IMR-90 (cell line): ENCODE data around the gene PSMD9. TPM values are rescaled to one million over a fixed set of nuclear protein-coding genes. Genes with fewer than 3 reads are reported as not detected.

Experiments
- ATAC-seq: fragments of 200-7000 bp; cut with Tn5 transposase; 2 replicates; pipeline ENCODE4 v1.9.1; 2020; ENCODE audit warnings: low read depth, mild to moderate bottlenecking, moderate library complexity
- BruUV-seq: library from RNA; stranded (reverse); fragments of 400-500 nt; replicated peaks from 2 replicates; lab custom pipeline; 2021; lab: Mats Ljungman, UMichigan
- CTCF ChIA-PET: fragments of 300-600 bp; formaldehyde crosslinking; extraction: SDS; loops from one replicate; lab custom pipeline; 2021; ENCODE audit warnings: antibody characterized with exemption; lab: Yijun Ruan, JAX
- POLR2A ChIA-PET: fragments of 300-600 bp; sonication (Branson Sonifier 250); formaldehyde crosslinking; loops from one replicate; lab custom pipeline; 2022; ENCODE audit warnings: antibody characterized with exemption; ENCODE audit not compliant: unreplicated experiment; lab: Charles Lee
- DNase-seq: peaks from one replicate; pipeline ENCODE4 v3.0.0; 2013
- H2AFZ ChIP-seq: replicated peaks from 2 replicates; pipeline ENCODE3; 2013; ENCODE audit warnings: low read length, mild to moderate bottlenecking; ENCODE audit not compliant: poor library complexity
- H2AK5ac ChIP-seq: 2 replicates; pipeline ENCODE4 v1.6.1; 2013; ENCODE audit warnings: low read depth, low read length, inconsistent platforms
- H2AK9ac ChIP-seq: replicated peaks from 2 replicates; pipeline ENCODE3; 2013; ENCODE audit warnings: mild to moderate bottlenecking, low read depth, low read length, moderate library complexity; ENCODE audit not compliant: poor library complexity
- H2BK120ac ChIP-seq: 2 replicates; pipeline ENCODE4 v1.6.1; 2013; ENCODE audit warnings: low read depth, low read length, inconsistent platforms
- H2BK15ac ChIP-seq: 3 replicates; pipeline ENCODE4 v1.6.1; 2013; ENCODE audit warnings: low read depth, low read length, inconsistent platforms
- H2BK20ac ChIP-seq: 2 replicates; pipeline ENCODE4 v1.6.1; 2013; ENCODE audit warnings: low read depth, mild to moderate bottlenecking, inconsistent platforms, low read length, moderate library complexity
- H2BK5ac ChIP-seq: 2 replicates; pipeline ENCODE4 v1.6.1; 2013; ENCODE audit warnings: mild to moderate bottlenecking, low read depth, low read length, inconsistent platforms; ENCODE audit not compliant: poor library complexity, severe bottlenecking
- H3K14ac ChIP-seq: replicated peaks from 2 replicates; pipeline ENCODE4 v1.6.1; 2013; ENCODE audit warnings: low read depth, low read length, inconsistent platforms
- H3K18ac ChIP-seq: 2 replicates; pipeline ENCODE4 v1.6.1; 2013; ENCODE audit warnings: low read depth, low read length, control low read depth
- H3K23ac ChIP-seq: 2 replicates; pipeline ENCODE4 v1.6.1; 2013; ENCODE audit warnings: low read depth, low read length, inconsistent platforms
- H3K27ac ChIP-seq: 2 replicates; pipeline ENCODE4 v1.5.1; 2013; ENCODE audit warnings: mild to moderate bottlenecking, control low read depth, low read length; ENCODE audit not compliant: insufficient read depth
- H3K27me3 ChIP-seq: 2 replicates; pipeline ENCODE4 v1.6.1; 2013; ENCODE audit warnings: low read length; ENCODE audit not compliant: control insufficient read depth, insufficient read depth
- H3K36me3 ChIP-seq: 2 replicates; pipeline ENCODE4 v1.6.1; 2013; ENCODE audit warnings: low read length, mixed read lengths; ENCODE audit not compliant: control insufficient read depth, insufficient read depth
- H3K4ac ChIP-seq: 2 replicates; pipeline ENCODE4 v1.6.1; 2013; ENCODE audit warnings: low read depth, low read length, inconsistent platforms
- H3K4me1 ChIP-seq: 2 replicates; pipeline ENCODE4 v1.6.1; 2013; ENCODE audit warnings: low read length, mixed read lengths; ENCODE audit not compliant: control insufficient read depth, insufficient read depth
- H3K4me2 ChIP-seq: 2 replicates; pipeline ENCODE4 v1.6.1; 2013; ENCODE audit warnings: low read depth, mild to moderate bottlenecking, control low read depth, low read length, moderate library complexity
- H3K4me3 ChIP-seq: 2 replicates; pipeline ENCODE4 v1.5.1; 2013; ENCODE audit warnings: low read depth, mild to moderate bottlenecking, control low read depth, low read length, moderate library complexity; ENCODE audit not compliant: insufficient read depth
- H3K56ac ChIP-seq: 2 replicates; pipeline ENCODE4 v1.6.1; 2013; ENCODE audit warnings: low read length, inconsistent platforms; ENCODE audit not compliant: insufficient read depth; ENCODE audit errors: extremely low read depth
- H3K79me1 ChIP-seq, 2 experiments: 2 replicates each; pipeline ENCODE4 v1.6.1; 2013; ENCODE audit warnings: low read length in 2 of 2, inconsistent platforms in 1 of 2, low read depth in 1 of 2
- H3K9ac ChIP-seq: 2 replicates; pipeline ENCODE4 v1.6.1; 2013; ENCODE audit warnings: low read depth, low read length, control low read depth
- H3K9me1 ChIP-seq: 2 replicates; pipeline ENCODE4 v1.6.1; 2013; ENCODE audit warnings: low read length, inconsistent platforms; ENCODE audit not compliant: insufficient read depth
- H3K9me3 ChIP-seq: 2 replicates; pipeline ENCODE4 v1.6.1; 2013; ENCODE audit warnings: low read length; ENCODE audit not compliant: control insufficient read depth, insufficient read depth
- H4K20me1 ChIP-seq: 2 replicates; pipeline ENCODE4 v1.6.1; 2013; ENCODE audit warnings: low read length, inconsistent platforms; ENCODE audit not compliant: insufficient read depth
- H4K5ac ChIP-seq: 2 replicates; pipeline ENCODE4 v1.6.1; 2013; ENCODE audit warnings: mild to moderate bottlenecking, low read depth, low read length, control low read depth
- H4K8ac ChIP-seq, 2 experiments: 2 replicates each; pipeline ENCODE4 v1.6.1; 2013; ENCODE audit warnings: low read depth in 2 of 2, low read length in 2 of 2, control low read depth in 1 of 2, inconsistent platforms in 1 of 2
- H4K91ac ChIP-seq: 2 replicates; pipeline ENCODE4 v1.6.1; 2013; ENCODE audit warnings: low read depth, low read length, inconsistent platforms; ENCODE audit not compliant: insufficient read depth
- BHLHE40 ChIP-seq: fragments of 150-350 bp; IDR thresholded peaks from 2 replicates; pipeline ENCODE4 v1.6.1; 2016; ENCODE audit warnings: mild to moderate bottlenecking, low read depth, low read length
- FOS ChIP-seq: fragments of 150-350 bp; IDR thresholded peaks from 2 replicates; pipeline ENCODE4 v1.6.1; 2016; ENCODE audit warnings: low read depth, low read length
- MAFK ChIP-seq: IDR thresholded peaks from 2 replicates; pipeline ENCODE4 v1.6.1; 2012; ENCODE audit warnings: low read depth, low read length, improper control_type of control experiment
- NFE2L2 ChIP-seq: fragments of 150-350 bp; IDR thresholded peaks from 2 replicates; pipeline ENCODE4 v1.6.1; 2016; ENCODE audit warnings: low read depth, mild to moderate bottlenecking, low read length
- RAD21 ChIP-seq: IDR thresholded peaks from 2 replicates; pipeline ENCODE4 v1.6.1; 2012; ENCODE audit warnings: low read length, improper control_type of control experiment
- RCOR1 ChIP-seq: IDR thresholded peaks from 2 replicates; pipeline ENCODE4 v1.6.1; 2012; ENCODE audit warnings: mild to moderate bottlenecking, low read length, improper control_type of control experiment; ENCODE audit not compliant: insufficient replicate concordance
- SMC3 ChIP-seq: fragments of 150-350 bp; IDR thresholded peaks from 2 replicates; pipeline ENCODE4 v1.6.1; 2016; ENCODE audit warnings: low read depth, mild to moderate bottlenecking, antibody characterized with exemption, low read length, moderate library complexity
- WGBS, 2 experiments: methylation state at CpG; one replicate each; pipeline versions ENCODE4 v1.1.5 to v1.1.7; 2013; ENCODE audit warnings: missing lambda C conversion rate in 2 of 2; ENCODE audit not compliant: insufficient read length in 1 of 2; ENCODE audit errors: extremely low coverage in 2 of 2; 5-methylcytosine and 5-hydroxymethylcytosine counted together
- dilution Hi-C: fragments of 300-500 bp; cut with HindIII; formaldehyde crosslinking; loops from one replicate; pipeline ENCODE4 v1.14.3; 2018; ENCODE audit warnings: low sequenced_read_pairs; ENCODE audit not compliant: unreplicated experiment
- in situ Hi-C: fragments of 300-500 bp; cut with MboI; formaldehyde crosslinking; loops from 3 replicates; pipeline ENCODE4 v1.14.3; 2019; ENCODE audit warnings: low sequenced_read_pairs, inconsistent platforms, mixed read lengths
- intact Hi-C: fragments of 100-400 bp; cut with micrococcal nuclease; formaldehyde crosslinking; loops from 2 replicates; pipeline ENCODE4 v1.10.0; 2022
- polyA plus RNA-seq, 3 experiments: library from polyadenylated mRNA; depleted of rRNA; stranded (reverse); fragments of >200 nt; gene quantifications; 2 replicates each; pipeline ENCODE4 v1.2.3, GENCODE V29; 2012; ENCODE audit warnings: low replicate concordance in 1 of 3
- total RNA-seq: library from RNA; depleted of rRNA; stranded (reverse); fragments of >200 nt; gene quantifications from 2 replicates; pipeline ENCODE4 v1.2.3, GENCODE V29; 2012
- TF ChIP-seq, protein P1 (sequence below): fragments of 150-350 bp; IDR thresholded peaks from 2 replicates; pipeline ENCODE4 v1.6.1; 2016; ENCODE audit warnings: low read depth, mild to moderate bottlenecking, low read length, moderate library complexity, borderline replicate concordance

PSMD9 gene
- total and polyA plus RNA-seq, 2 of the 4 experiments (the other 2 are of a cell fraction), result 135 to 142 TPM

DNA sequence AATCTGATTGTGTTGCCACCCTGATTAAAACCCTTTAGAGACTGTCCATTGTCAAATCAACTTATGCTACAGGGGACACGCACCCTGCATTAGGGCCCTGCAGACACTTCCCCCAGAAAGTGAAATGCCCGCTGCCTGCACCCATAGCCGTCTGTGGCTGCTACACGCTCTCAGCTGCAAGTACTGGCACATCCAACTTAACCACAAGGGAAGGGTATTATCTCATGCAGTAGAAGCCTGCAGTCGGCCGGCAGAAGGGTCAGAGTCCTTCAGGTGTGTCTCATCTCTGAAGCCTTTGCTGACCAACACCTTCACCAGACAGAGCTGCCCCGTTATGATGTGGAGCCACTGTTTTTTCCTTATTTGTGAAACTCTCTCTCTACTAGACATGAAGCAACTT lies 50.6 kb downstream of the PSMD9 start:
- Histone ChIP-seq H3K27ac (no peak overlapping the region), H4K91ac (peak overlapping the region; percentile 32; the same call in 1 of the 2 replicates), H2BK15ac (no peak overlapping the region), H3K9ac (no peak overlapping the region), H2BK20ac (peak overlapping the region; percentile 18; the same call in 1 of the 2 replicates), H3K14ac (no peak overlapping the region; the same call in 1 of the 2 replicates), H3K23ac (no peak overlapping the region), H3K4me1 (no peaks in the 10 kb centered on the region), H3K4me2 (no peak overlapping the region), H3K4ac (no peak overlapping the region), H3K27me3 (no peaks in the 10 kb centered on the region), H2BK5ac (no peak overlapping the region), H4K5ac (no peak overlapping the region; the same call in 1 of the 2 replicates), H3K79me1 (no peaks in the 10 kb centered on the region; a peak in 2 of 4 replicates), H2AK9ac (no peak overlapping the region), H4K20me1 (no peaks in the 10 kb centered on the region), H3K36me3 (peaks cover 15% of the 10 kb centered on the region), H2AK5ac (no peak overlapping the region), H3K18ac (no peak overlapping the region), H3K9me1 (peaks cover 14% of the 10 kb centered on the region), H3K4me3 (no peak overlapping the region), H2AFZ (peak overlapping the region; percentile 44), H3K9me3 (peaks cover 4% of the 10 kb centered on the region; the same call in 1 of the 2 replicates), H2BK120ac (0 out of 2 replicates have a peak overlapping the region, but pooled peaks have one; percentile 0), H3K56ac (no peak overlapping the region), H4K8ac (no peak overlapping the region)
- intact Hi-C loops (no loop called here), in situ Hi-C loops (no loop called here), dilution Hi-C loops (no loop called here)
- TF ChIP-seq FOS (no peak), NFE2L2 (no peak), BHLHE40 (no peak), MAFK (no peak), SMC3 (no peak), RAD21 (no peak), RCOR1 (no peak)
- TF ChIP-seq, protein P1, sequence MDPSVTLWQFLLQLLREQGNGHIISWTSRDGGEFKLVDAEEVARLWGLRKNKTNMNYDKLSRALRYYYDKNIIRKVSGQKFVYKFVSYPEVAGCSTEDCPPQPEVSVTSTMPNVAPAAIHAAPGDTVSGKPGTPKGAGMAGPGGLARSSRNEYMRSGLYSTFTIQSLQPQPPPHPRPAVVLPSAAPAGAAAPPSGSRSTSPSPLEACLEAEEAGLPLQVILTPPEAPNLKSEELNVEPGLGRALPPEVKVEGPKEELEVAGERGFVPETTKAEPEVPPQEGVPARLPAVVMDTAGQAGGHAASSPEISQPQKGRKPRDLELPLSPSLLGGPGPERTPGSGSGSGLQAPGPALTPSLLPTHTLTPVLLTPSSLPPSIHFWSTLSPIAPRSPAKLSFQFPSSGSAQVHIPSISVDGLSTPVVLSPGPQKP, result no peak
- ChIA-PET CTCF (no interaction called here), POLR2A (no interaction called here)
- BruUV-seq, result no TSS peak
- ATAC-seq (no peak), DNase-seq (no peak)
- WGBS, 2 experiments, result no CpG with 5 or more reads among the region's 7 CpGs
